Measurements from ENCODE around the gene CALCOCO1. TPM values are rescaled to one million over a fixed set of nuclear protein-coding genes. Genes with fewer than 3 reads are reported as not detected.

CALCOCO1 gene
- total RNA-seq, 1 experiment from 2014 or later, result 88.9 TPM

- H3K4me2 ChIP-seq, result no peak overlapping the region
- no peak overlapping the region for H2AFZ ChIP-seq
- no peak for DNase-seq
- H3F3A ChIP-seq (ENCODE audit: insufficient read depth, low read depth), result no peaks in the 10 kb centered on the region
- no TSS peak for BruUV-seq (replicated peaks)
- no peak overlapping the region for H3K4me3 ChIP-seq
- H3K4me1 ChIP-seq (replicated peaks; ENCODE audit: insufficient read depth), result no peaks in the 10 kb centered on the region
- no peaks in the 10 kb centered on the region for H3K79me2 ChIP-seq (ENCODE audit: low read depth)
- no peaks in the 10 kb centered on the region for H3K36me3 ChIP-seq (ENCODE audit: low read depth)
- H3K27me3 ChIP-seq (ENCODE audit: insufficient read depth, low read depth), result peaks cover 20% of the 10 kb centered on the region
- CTCF ChIA-PET, result interaction anchor here (0.8 to 1.1 kb wide), 2 partner anchors 10 kb away, joined by 3 to 4 read pairs; no protein-coding TSS in a partner anchor
- no peaks in the 10 kb centered on the region for H4K20me1 ChIP-seq (ENCODE audit: insufficient read depth)
- no peak overlapping the region for H3K27ac ChIP-seq
- POLR2A ChIA-PET (ENCODE audit: unreplicated experiment), result interaction anchor here (0.6 kb wide), 1 partner anchor 1641 kb away, joined by 5 read pairs; no protein-coding TSS in a partner anchor
- no peaks in the 10 kb centered on the region for H3K9me3 ChIP-seq (ENCODE audit: insufficient read depth, low read depth)
- TF ChIP-seq, protein P1, sequence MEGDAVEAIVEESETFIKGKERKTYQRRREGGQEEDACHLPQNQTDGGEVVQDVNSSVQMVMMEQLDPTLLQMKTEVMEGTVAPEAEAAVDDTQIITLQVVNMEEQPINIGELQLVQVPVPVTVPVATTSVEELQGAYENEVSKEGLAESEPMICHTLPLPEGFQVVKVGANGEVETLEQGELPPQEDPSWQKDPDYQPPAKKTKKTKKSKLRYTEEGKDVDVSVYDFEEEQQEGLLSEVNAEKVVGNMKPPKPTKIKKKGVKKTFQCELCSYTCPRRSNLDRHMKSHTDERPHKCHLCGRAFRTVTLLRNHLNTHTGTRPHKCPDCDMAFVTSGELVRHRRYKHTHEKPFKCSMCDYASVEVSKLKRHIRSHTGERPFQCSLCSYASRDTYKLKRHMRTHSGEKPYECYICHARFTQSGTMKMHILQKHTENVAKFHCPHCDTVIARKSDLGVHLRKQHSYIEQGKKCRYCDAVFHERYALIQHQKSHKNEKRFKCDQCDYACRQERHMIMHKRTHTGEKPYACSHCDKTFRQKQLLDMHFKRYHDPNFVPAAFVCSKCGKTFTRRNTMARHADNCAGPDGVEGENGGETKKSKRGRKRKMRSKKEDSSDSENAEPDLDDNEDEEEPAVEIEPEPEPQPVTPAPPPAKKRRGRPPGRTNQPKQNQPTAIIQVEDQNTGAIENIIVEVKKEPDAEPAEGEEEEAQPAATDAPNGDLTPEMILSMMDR (conservative IDR thresholded peaks at IDR 0.05), result no peak
- no peak for TF ChIP-seq EZH2 (IDR thresholded peaks at IDR 0.05; ENCODE audit: low read depth)
- intact Hi-C loops (cut with micrococcal nuclease; ENCODE audit: unreplicated experiment), result no loop called here
- H3K9me2 ChIP-seq (ENCODE audit: insufficient read depth), result no peaks in the 10 kb centered on the region
Observed at GRCh38 chr12:53734425-53734824, 7.2 kb upstream of the CALCOCO1 start.

DNA sequence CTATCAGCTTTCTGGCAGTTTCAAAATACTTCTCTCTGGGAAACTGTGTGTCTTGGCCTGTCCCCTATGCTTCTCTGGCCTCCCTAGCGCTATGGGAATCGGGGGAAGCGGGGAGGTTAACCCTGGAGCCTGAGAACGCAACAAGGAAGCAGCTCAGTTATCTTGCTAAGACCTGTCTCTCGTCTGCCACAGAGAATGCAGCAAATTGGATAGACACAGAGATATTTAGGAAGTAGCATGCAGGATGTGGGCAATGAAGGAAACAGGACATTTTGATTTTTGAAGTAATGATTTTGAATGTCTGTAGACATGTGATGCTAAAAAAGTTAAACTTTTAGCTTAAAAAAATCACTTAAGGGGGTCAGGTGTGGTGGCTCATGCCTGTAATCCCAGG lies 6.6 kb upstream of the CALCOCO1 start:
- Histone ChIP-seq H3K4me3 (no peak overlapping the region), H2AFZ (no peak overlapping the region), H3K36me3 (ENCODE audit: low read depth) (no peaks in the 10 kb centered on the region), H3K9me3 (ENCODE audit: insufficient read depth, low read depth) (no peaks in the 10 kb centered on the region), H3K79me2 (ENCODE audit: low read depth) (no peaks in the 10 kb centered on the region), H4K20me1 (ENCODE audit: insufficient read depth) (no peaks in the 10 kb centered on the region), H3K4me2 (no peak overlapping the region), H3F3A (ENCODE audit: insufficient read depth, low read depth) (no peaks in the 10 kb centered on the region), H3K4me1 (replicated peaks; ENCODE audit: insufficient read depth) (no peaks in the 10 kb centered on the region), H3K27ac (no peak overlapping the region), H3K9me2 (ENCODE audit: insufficient read depth) (no peaks in the 10 kb centered on the region), H3K27me3 (ENCODE audit: insufficient read depth, low read depth) (peaks cover 14% of the 10 kb centered on the region)
- intact Hi-C loops (cut with micrococcal nuclease; ENCODE audit: unreplicated experiment), result no loop called here
- DNase-seq, result no peak
- CTCF ChIA-PET, result interaction anchor here (0.8 kb wide), 1 partner anchor 10 kb away, joined by 3 read pairs; no protein-coding TSS in a partner anchor
- no peak for TF ChIP-seq EZH2 (IDR thresholded peaks at IDR 0.05; ENCODE audit: low read depth)
- TF ChIP-seq, protein P1 (conservative IDR thresholded peaks at IDR 0.05), result no peak
- BruUV-seq (replicated peaks), result no TSS peak
- POLR2A ChIA-PET (ENCODE audit: unreplicated experiment), result no interaction called here

DNA sequence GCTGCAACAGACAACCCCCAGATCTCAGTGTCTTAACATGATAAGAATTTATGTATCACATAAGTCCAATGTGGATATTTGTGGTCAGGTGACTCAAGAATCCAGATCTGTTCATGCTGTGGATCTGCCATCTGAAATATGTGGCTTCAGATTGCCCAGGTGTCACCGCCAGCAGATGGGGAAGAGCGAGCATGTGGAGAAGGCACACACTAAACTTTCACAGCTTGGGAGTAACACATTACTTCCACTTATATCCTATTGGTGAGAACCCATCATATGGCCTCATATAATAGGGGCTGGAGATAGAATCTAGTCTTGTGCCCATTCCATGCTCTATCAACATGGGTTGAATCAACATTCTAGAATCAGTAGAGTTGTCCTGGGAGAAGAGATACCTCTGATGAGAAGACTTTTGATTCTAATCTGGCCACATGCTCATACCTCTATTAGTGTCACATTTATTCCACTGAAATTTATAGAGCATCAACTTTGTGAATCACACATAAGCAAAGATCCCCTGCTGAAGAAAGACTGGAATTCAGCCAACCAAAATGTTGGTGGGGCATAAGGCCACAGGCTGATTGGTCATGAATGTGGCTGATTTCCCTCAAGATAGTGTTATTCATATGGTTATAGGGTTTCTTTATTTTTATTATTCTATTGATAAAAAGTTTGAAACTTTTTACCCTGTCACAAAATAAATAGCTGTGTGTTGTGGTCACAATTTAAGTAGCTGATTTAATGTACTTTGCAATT lies 6.0 kb upstream of the CALCOCO1 start:
- H3K79me2 ChIP-seq (ENCODE audit: low read depth), result no peaks in the 10 kb centered on the region
- no peak overlapping the region for H3K4me3 ChIP-seq
- H2AFZ ChIP-seq, result no peak overlapping the region
- H4K20me1 ChIP-seq (ENCODE audit: insufficient read depth), result no peaks in the 10 kb centered on the region
- no peak for DNase-seq
- H3F3A ChIP-seq (ENCODE audit: insufficient read depth, low read depth), result no peaks in the 10 kb centered on the region
- BruUV-seq (replicated peaks), result no TSS peak
- H3K4me1 ChIP-seq (replicated peaks; ENCODE audit: insufficient read depth), result peaks cover 3% of the 10 kb centered on the region
- H3K27ac ChIP-seq, result no peak overlapping the region
- H3K9me3 ChIP-seq (ENCODE audit: insufficient read depth, low read depth), result no peaks in the 10 kb centered on the region
- H3K9me2 ChIP-seq (ENCODE audit: insufficient read depth), result no peaks in the 10 kb centered on the region
- POLR2A ChIA-PET (ENCODE audit: unreplicated experiment), result interaction anchor here (0.6 kb wide), 1 partner anchor 458 kb away, joined by 3 read pairs; no protein-coding TSS in a partner anchor
- peaks cover 8% of the 10 kb centered on the region for H3K27me3 ChIP-seq (ENCODE audit: insufficient read depth, low read depth)
- H3K4me2 ChIP-seq, result no peak overlapping the region
- intact Hi-C loops (cut with micrococcal nuclease; ENCODE audit: unreplicated experiment), result no loop called here
- TF ChIP-seq, protein P1 (conservative IDR thresholded peaks at IDR 0.05), result no peak
- TF ChIP-seq EZH2 (IDR thresholded peaks at IDR 0.05; ENCODE audit: low read depth), result no peak
- CTCF ChIA-PET, result interaction anchor here (0.8 kb wide), 1 partner anchor 11 kb away, joined by 3 read pairs; no protein-coding TSS in a partner anchor
- H3K36me3 ChIP-seq (ENCODE audit: low read depth), result no peaks in the 10 kb centered on the region

Measured in PC-9 (cell line).